NK-92 treated with Interleukin-12 subunit alpha and Interleukin-12 subunit beta, amount 100 ng/mL, for 24 hours (cell line): Measurements from ENCODE around the gene HTR6.

ENCODE experiments used
- DNase-seq: peaks from one replicate; lab custom pipeline; 2025; lab: John Stamatoyannopoulos, UW

Gene HTR6

DNA sequence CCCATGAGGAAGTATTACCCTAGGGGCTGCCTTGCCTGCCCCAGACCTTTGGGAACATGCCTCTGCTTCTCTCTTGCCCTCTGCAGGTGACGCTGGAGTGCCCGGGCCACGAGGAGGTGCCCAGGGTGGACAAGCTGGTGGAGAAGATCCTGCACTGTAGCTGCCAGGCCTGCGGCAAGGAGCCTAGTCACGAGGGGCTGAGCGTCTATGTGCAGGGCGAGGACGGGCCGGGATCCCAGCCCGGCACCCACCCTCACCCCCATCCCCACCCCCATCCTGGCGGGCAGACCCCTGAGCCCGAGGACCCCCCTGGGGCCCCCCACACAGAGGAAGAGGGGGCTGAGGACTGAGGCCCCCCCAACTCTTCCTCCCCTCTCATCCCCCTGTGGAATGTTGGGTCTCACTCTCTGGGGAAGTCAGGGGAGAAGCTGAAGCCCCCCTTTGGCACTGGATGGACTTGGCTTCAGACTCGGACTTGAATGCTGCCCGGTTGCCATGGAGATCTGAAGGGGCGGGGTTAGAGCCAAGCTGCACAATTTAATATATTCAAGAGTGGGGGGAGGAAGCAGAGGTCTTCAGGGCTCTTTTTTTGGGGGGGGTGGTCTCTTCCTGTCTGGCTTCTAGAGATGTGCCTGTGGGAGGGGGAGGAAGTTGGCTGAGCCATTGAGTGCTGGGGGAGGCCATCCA is 7.8 kb upstream of the HTR6 start:
- DNase-seq, result no peak

DNA sequence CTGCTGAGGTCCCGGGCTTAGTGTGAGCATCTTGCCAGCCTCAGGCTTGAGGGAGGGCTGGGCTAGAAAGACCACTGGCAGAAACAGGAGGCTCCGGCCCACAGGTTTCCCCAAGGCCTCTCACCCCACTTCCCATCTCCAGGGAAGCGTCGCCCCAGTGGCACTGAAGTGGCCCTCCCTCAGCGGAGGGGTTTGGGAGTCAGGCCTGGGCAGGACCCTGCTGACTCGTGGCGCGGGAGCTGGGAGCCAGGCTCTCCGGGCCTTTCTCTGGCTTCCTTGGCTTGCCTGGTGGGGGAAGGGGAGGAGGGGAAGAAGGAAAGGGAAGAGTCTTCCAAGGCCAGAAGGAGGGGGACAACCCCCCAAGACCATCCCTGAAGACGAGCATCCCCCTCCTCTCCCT is 7.2 kb upstream of the HTR6 start:
- no peak for DNase-seq

DNA sequence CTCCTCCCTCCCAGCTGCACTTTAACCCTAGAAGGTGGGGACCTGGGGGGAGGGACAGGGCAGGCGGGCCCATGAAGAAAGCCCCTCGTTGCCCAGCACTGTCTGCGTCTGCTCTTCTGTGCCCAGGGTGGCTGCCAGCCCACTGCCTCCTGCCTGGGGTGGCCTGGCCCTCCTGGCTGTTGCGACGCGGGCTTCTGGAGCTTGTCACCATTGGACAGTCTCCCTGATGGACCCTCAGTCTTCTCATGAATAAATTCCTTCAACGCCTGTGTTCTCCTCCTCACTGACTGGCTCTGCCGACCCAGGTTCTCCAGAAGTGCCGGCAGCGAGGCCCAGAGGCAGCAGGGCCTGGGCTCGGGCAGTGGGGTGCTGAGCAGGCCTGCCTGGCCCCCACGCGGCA is 6.5 kb upstream of the HTR6 start:
- DNase-seq, result no peak

DNA sequence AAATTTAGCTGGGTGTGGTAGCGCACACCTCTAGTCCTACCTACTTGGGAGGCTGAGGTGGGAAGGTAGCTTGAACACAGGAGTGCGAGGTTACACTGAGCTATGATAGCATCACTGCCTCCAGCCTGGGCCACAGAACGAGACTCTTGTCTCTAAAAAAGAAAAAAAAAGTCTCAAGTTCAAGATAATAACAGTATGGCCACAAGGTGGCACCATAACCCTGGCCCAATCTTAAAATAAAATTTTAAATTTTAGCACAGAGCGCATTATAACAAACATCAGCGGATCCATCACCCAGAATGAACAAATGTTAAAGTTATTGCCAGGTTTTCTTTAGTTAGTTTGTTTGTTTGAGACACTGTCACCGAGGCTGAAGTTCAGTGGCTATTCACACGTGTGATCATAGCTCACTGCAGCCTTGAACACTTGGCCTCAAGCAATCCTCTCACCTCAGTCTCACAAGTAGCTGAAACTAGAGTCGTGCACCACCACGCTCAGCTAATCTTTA is 2.9 kb upstream of the HTR6 start:
- no peak for DNase-seq

DNA sequence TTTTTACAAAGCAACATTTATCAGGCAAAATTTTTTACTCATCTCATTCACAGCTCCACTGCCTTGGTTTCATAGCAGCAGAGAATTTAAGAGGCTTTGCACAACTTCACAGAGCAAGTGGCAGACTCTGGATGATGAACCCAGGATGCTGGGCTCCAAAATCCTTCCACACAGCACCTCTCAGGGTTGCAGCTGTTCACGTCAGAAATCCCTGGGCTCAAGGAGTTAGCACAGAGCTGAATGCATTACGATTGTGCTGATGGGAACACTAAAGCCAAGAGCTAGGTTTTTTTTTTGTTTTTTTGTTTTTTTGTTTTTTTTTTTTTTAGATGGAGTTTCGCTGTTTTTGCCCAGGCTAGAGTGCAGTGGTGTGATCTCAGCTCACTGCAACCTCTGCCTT is 2.4 kb upstream of the HTR6 start:
- no peak for DNase-seq

DNA sequence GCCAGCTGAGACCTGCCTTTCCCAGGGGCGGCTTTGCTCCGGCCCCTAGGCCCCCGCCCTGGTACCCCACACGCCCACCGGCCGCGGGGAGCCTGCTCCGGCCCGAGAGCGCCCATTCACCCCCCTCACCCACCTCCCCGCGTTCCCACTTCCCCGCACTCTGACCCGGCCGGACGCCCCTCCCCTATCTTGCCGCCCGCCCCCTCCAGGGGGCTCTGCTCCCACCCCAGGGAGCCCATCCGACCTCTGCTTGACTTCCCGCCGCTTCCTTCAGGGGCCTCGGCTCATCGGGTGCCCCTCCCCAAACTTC is 466 bp downstream of the HTR6 start:
- DNase-seq, result no peak

DNA sequence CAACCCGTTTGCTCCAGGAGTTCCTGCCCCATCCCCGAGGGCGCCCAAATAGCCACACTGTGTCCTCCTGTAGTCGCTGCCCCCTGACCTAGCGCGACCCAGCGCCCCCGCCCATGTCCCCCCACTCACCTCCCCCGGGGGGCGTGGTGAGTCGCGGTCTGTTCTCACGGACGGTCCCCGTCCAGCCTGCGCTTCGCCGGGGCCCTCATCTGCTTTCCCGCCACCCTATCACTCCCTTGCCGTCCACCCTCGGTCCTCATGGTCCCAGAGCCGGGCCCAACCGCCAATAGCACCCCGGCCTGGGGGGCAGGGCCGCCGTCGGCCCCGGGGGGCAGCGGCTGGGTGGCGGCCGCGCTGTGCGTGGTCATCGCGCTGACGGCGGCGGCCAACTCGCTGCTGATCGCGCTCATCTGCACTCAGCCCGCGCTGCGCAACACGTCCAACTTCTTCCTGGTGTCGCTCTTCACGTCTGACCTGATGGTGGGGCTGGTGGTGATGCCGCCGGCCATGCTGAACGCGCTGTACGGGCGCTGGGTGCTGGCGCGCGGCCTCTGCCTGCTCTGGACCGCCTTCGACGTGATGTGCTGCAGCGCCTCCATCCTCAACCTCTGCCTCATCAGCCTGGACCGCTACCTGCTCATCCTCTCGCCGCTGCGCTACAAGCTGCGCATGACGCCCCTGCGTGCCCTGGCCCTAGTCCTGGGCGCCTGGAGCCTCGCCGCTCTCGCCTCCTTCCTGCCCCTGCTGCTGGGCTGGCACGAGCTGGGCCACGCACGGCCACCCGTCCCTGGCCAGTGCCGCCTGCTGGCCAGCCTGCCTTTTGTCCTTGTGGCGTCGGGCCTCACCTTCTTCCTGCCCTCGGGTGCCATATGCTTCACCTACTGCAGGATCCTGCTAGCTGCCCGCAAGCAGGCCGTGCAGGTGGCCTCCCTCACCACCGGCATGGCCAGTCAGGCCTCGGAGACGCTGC is 1.1 kb downstream of the HTR6 start:
- DNase-seq, result no peak

DNA sequence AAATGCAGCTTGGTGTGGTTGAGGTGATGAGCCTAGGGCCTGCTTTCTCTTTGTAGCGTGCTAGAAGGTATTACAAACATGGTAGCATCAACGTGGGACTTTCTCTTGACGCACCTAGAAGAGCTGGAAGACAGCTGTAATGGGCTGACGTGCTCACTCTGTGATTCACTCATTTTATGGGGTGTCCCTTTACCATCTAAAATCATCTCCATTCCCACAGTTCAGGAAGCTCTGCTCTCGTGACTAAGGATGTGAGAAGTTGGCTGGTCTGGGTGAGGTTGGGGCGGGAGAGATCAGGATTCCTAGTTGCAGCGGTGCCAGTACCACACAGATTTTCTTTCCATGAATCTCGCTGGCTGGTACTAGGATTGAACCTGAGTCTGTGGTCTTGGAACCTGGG is 4.2 kb downstream of the HTR6 start:
- DNase-seq, result no peak

DNA sequence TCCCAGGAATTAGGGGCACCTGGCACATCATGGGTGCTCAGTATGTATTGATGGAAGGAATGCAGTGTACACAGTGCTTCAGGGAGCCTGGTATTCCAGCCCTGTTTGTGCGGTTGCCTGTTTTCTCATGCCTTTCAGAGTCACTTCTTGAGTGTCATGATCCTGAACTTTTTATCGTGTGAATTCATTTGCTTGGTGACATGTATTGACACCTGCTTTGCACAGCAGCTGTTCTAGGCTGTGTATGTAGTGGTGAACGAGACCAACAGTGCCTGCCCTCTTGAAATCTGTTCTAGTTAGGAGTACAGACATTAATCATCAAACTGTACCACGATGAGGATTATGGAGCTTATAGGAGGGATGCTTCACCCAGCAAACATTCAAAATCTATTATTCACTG is 6.1 kb downstream of the HTR6 start:
- DNase-seq, result no peak

DNA sequence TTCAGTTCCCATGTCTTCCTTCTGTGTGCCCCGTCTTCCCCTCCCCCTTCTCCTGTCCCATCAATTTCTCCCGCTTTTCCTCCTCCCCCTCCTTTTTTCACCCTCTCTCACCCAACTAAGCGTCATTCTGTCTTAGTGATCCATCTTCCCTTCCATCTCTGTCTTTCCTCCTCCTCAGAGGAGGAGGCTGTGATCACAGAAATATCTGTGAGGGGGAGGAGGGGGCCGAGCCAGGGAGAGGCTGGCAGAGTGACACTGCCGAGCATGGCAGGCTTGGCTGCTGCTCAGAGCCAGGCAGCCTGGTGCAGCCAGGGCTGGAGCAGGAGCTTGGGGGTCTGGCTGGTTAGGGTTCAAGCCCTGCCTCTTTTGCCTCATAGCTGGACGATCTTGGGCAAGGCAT is 7.6 kb downstream of the HTR6 start:
- DNase-seq, result no peak

DNA sequence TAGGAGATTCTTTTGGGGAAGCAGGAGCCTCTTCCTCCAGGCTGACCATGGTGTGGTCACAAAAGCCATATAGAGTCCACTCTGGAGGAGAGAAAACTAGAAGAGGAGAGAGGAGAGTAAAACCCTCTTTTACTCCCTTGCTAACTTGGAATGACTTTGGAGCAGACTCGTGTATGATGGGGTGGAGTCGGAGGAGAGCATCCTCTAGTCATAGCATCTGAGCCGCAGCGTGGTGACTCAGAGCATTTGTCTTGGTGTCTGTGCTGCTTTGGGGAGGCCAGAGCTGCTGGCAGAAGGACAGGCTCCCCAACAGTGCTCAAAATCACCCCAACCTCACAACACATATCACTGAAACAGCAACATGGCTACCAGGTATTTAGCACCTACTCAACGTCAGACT is 11.1 kb downstream of the HTR6 start:
- DNase-seq, result no peak

DNA sequence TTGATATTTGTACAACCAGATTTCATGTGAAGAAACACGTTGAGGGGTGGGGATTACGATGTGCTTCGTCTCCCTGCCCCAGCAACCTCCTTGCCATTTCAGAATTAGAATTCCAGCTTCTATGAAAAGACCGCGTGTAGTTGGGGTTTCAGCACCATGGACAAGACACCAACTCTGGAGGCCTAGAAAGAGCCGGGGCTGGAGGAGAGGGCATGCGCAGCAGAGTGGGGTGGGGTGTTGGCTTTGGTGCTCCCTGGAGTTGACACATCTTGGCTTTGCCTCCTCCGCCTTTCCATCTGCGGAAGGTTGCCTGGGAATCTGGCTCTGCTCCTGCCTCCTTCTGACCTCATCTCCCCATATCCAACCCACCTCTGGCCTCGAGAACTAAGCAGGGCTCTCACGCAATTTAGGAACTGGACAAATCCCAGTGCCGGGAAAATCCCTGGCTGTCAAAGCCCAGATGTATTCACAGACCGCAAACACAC is 11.8 kb downstream of the HTR6 start:
- DNase-seq, result no peak

DNA sequence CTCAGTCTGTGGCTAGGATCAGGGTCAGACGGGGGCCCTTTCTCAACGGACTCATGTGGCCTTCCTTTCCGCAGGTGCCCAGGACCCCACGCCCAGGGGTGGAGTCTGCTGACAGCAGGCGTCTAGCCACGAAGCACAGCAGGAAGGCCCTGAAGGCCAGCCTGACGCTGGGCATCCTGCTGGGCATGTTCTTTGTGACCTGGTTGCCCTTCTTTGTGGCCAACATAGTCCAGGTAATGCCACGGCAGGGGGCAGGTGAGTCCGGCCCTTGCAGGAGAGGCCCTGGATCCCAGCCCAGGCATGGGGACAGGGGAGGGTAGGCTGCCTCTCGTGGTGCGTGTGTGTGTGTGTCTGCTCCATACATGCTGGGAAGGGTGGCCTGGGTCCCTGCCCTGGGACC is 13.8 kb downstream of the HTR6 start:
- DNase-seq, result no peak

DNA sequence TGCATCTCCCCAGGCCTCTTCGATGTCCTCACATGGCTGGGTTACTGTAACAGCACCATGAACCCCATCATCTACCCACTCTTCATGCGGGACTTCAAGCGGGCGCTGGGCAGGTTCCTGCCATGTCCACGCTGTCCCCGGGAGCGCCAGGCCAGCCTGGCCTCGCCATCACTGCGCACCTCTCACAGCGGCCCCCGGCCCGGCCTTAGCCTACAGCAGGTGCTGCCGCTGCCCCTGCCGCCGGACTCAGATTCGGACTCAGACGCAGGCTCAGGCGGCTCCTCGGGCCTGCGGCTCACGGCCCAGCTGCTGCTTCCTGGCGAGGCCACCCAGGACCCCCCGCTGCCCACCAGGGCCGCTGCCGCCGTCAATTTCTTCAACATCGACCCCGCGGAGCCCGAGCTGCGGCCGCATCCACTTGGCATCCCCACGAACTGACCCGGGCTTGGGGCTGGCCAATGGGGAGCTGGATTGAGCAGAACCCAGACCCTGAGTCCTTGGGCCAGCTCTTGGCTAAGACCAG is 14.3 kb downstream of the HTR6 start:
- DNase-seq, result no peak

DNA sequence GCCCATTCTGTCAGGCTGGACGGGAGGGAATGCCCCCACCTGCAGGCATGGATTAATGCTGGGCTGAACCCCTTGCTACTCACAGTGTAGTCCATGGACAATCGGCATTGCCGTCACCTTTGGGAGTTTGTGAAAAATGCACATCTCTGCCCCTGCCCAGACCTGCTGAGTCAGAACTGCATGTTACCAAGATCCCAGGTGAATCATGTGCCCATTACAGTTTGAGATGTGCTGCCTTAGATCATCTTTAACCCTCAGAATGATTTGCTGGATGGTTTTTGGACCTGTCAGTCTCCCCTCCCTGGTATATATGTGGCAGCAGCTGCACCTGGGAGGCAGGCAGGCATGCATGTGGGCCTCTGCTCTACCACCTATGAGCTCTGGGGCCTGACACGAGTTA is 15.0 kb downstream of the HTR6 start:
- no peak for DNase-seq

DNA sequence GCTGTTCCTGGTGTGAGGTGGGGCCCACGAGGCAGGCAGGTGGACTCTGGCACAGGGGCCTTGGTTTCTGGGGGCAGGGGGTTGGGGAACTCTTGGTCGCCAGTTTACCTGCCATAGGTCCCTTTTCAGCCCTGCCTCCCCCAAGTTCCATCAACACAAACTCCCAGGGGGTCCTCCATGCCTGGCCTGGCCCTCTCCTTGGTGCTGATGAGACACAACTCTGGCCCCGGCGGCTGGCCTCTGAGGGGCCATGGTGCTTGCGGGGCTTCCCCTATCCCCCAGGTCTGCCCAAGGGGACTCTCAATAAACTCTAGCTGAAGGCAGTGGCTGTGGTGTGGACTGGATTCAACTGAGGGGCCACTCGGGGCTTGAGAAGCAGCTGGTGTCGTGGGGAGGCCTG is 16.0 kb downstream of the HTR6 start:
- no peak for DNase-seq

DNA sequence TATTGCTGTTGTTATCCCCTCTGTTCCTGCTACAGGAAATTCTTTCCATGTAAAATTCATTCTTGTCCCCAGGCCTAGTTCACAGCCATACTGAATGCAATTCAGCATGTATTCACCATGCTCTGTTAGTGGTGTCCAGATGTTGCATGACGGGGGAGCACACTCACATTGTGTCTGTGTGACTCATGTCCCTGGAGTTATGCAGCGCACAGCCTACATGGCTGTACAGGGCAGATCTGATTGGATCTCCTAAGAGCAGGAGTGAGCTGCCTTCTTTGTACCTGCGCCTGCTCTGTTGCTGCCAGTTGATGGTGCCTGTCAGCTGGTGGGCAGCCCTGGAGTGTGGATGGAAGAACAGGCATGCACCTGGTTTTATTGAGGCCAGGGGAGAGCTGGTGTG is 17.6 kb downstream of the HTR6 start:
- no peak for DNase-seq

DNA sequence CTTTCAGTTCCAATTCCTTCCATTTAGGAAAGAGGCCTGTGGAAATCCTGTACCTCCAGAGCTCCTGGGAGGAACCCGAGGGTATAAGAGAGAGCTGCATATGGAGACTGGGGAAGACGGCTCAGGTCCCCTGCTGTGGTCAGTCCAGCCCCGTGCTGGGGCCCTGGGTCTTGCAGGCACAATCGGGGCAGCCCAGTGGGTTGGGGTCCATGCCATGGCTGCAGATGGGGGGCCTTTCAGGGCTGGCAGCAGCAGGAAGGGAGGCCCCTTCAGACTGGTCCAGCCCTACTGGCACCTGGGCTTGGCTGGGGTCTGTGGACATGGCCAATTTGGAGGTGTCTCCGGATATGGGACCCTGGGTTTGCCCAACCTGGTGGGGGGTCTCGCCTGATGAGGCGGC is 18.2 kb downstream of the HTR6 start:
- no peak for DNase-seq

DNA sequence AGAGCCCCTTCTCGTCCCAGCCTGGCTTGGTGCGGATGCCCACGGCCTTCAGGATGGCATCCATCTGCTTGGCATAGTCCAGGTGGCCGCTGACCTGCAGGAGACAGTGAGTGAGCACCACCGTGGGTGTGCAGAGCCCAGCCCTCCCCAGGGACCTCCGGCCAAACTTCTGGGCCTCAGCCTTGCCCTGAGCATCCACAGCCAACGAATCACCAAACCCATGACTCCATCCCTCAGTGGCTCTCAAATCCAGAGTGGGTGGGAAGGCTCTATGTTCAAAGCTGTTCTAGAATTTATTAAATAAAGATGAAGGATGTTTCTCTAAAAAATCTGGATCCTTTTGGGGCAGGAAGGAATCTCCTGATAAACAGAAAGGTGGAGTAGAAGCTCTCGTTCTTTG is 18.7 kb downstream of the HTR6 start:
- no peak for DNase-seq

DNA sequence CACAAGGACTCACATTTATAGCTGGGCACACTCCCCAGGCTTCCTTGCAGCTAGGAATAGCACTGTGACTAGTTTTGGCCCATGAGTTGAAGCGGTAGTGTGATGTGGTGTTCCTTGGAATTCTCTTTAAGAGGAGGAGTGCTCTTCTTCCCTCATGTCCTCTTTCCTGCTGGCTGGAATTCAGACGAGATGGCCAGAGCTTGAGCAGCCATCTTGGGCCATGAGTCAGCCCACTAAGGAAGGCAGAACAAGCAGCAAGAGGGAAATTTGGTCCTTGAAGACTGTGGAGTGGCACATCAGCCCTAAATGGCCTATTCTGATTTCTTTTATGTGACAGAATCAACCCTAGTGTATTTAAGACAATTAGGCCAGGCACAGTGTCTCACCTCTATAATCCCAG is 20.0 kb downstream of the HTR6 start:
- DNase-seq, result no peak

DNA sequence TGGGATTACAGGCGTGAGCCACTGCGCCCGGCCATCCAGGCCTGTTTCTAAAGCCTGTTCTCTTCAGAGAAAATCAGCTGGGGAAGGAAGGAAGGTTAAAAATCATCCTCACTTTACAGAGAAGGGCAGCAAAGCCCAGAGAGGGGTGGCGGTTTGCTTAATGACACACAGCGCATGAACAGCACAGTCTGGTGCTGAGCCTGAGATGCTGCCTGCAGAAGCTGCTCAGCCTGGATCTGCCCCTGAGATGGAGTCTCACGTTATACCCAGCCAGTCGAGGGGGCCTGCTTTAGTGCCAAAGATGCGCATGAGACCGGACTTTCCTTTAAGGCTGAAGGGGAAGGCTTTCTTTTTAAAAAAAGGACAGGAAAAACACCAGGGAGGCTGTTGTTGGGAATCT is 21.3 kb downstream of the HTR6 start:
- no peak for DNase-seq

DNA sequence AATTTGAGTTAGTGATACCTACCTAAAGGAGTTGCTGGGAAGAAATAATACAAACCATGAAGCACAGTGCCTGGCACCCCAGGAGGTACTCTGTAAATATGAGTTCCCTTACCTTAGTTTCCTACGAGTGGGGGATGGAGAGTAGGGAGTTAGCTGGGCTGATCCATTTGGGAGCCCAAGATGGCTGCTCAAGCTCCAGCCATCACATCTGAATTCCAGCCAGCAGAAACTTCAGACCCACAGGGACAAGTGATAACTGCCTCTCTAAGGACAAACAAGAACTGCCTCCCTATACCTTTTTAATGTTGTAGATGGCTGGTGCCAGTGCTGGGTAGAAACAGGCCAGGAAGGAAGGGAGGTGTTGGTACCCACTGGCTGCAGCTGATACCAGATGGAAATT is 22.7 kb downstream of the HTR6 start:
- DNase-seq, result no peak
